Esophagus (tissue), 2 donors: ENCODE measurements around the gene POLE3. TPM values are rescaled to one million over a fixed set of nuclear protein-coding genes. Genes with fewer than 3 reads are reported as not detected.
"Not testable (repeated sequence)": the region's sequence is repeated elsewhere in the genome, so short reads cannot be mapped to it uniquely, and the experiment has no call there.

Experiments
- H3K27ac ChIP-seq, 2 donors: one replicate each; pipeline ENCODE4 v1.5.1; 2013; ENCODE audit warnings: low read depth in 2 of 2, mild to moderate bottlenecking in 2 of 2, inconsistent platforms in 1 of 2, low read length in 1 of 2, moderate library complexity in 1 of 2
- H3K27me3 ChIP-seq, 2 donors: one replicate each; pipeline ENCODE4 v1.6.1; 2013; ENCODE audit warnings: low read length in 2 of 2, control low read depth in 1 of 2, mild to moderate bottlenecking in 1 of 2; ENCODE audit not compliant: insufficient read depth in 2 of 2, control insufficient read depth in 1 of 2
- H3K36me3 ChIP-seq, 2 donors: one replicate each; pipeline ENCODE4 v1.6.1; 2013; ENCODE audit warnings: low read length in 1 of 2; ENCODE audit not compliant: control insufficient read depth in 2 of 2, insufficient read depth in 2 of 2
- H3K4me1 ChIP-seq, 2 donors: one replicate each; pipeline ENCODE4 v1.6.1; 2013; ENCODE audit warnings: low read length in 1 of 2; ENCODE audit not compliant: control insufficient read depth in 2 of 2, insufficient read depth in 2 of 2
- H3K4me3 ChIP-seq, 2 donors: one replicate each; pipeline ENCODE4 v1.5.1; 2013; ENCODE audit warnings: low read length in 2 of 2, mild to moderate bottlenecking in 2 of 2, low read depth in 1 of 2, moderate library complexity in 1 of 2
- H3K9me3 ChIP-seq, 2 donors: one replicate each; pipeline ENCODE4 v1.6.1; 2013; ENCODE audit warnings: mild to moderate bottlenecking in 2 of 2, low read depth in 1 of 2, low read length in 1 of 2, moderate library complexity in 1 of 2; ENCODE audit not compliant: control insufficient read depth in 2 of 2, insufficient read depth in 1 of 2
- WGBS, 2 donors: extraction: QIAGEN DNeasy Blood & Tissue Kit; methylation state at CpG; one replicate each; pipeline ENCODE4 v1.1.7; 2013; 5-methylcytosine and 5-hydroxymethylcytosine counted together
- polyA plus RNA-seq, 2 donors: library from polyadenylated mRNA; stranded (reverse); fragments of 200-250 nt; gene quantifications; one replicate each; pipeline ENCODE4 v1.2.3, GENCODE V29; 2013
- donor health status: healthy with polysubstance abuse.
- donor health status: Bipolar disorder and iron deficiency.

Gene POLE3
- polyA plus RNA-seq, 2 donors, result 17.4 to 38.9 TPM

DNA sequence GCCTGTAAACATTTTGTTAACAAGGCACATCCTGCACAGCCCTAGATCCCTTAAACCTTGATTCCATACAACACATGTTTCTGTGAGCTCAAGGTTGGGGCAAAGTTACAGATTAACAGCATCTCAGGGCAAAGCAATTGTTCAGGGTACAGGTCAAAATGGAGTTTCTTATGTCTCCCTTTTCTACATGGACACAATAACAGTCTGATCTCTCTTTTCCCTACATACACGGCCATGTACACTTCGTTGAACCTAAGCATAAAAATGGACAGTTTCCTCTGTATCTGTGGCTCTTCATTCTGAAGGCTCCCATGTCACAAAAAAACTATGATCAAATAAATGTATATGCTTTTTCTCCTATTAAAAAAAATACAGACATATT, 30.7 kb downstream of the POLE3 start:
- H3K36me3 ChIP-seq, H3K4me1 ChIP-seq, H3K27ac ChIP-seq, H3K27me3 ChIP-seq, H3K4me3 ChIP-seq, H3K9me3 ChIP-seq: not testable (repeated sequence)
- WGBS, 2 donors, result 82% methylated on average over 2 of the region's 2 CpGs

- H3K4me1 ChIP-seq, H3K36me3 ChIP-seq, H3K9me3 ChIP-seq, H3K27ac ChIP-seq, H3K27me3 ChIP-seq, H3K4me3 ChIP-seq: not testable (repeated sequence)
- WGBS, 2 donors, result 64 to 79% methylated on average over 24 of the region's 24 CpGs
These were observed 31.2 kb downstream of the POLE3 start for GRCh38 chr9:113379094-113379828.

DNA sequence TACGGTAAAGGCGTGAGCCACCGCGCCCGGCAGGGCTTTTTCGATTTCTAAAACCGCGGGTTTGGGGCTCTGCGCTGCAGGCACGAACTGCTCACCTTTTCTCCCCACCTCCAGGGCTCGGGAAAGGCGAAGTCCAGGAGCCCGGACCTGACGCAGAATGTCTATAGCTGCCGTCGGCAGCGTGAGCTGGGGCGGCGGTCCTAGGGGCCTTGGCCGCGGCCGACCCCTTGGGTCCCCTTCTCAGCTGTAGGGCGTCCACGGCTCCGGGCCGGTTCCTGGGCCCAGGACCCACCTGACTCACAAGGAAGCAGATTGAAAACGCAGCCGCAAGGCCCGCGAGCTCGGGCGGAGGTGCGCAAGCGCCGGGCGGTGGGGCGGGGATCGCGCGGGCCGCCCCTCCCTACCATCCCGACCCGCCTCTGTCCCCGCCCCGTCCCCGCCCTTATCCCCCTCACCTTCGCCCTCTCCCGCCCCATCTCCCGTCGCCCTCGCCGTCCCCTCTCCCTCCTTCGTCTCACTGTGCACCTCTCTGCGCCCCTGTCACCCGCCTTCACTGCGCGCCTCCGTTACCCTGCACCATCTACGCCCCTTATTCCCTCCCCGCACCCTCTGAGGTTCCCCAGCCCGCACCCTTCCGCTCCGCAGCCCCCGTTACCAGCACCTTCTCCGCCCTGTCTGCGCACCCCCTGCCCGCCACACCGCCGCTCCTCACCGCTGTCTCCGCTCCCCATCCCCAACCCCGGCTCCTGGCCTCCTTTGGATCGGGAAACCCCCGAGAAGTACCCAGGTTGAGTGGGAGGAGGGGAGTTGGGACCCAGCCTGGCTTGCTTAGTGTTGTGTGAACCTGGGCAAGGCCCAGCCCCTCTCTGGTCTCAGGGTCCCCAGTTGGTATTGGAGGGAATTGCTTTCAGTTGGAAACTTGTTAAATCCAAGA, 33.6 kb downstream of the POLE3 start, which contains the start of gene HDHD3:
Gene HDHD3 (minus strand): TSS at position 353 of the 934 bp plus-strand sequence. CDS start 2,632 bp downstream, outside the sequence.
- Histone ChIP-seq H3K27me3 (no peaks in the 10 kb centered on the region), H3K27ac (peak within 1 kb of the TSS; percentile 96 to 97), H3K36me3 (peaks cover 12 to 17% of the 10 kb centered on the region in 2 donors), H3K9me3 (no peaks in the 10 kb centered on the region), H3K4me1 (no peaks in the 10 kb centered on the region), H3K4me3 (peak within 1 kb of the TSS; percentile 74 to 91)
- 1 to 2% methylated on average over 72 to 74 of the region's 74 CpGs for WGBS, 2 donors

- H3K4me3 ChIP-seq, result peak overlapping the region in 1 of 2 donors; percentile 74
- H3K27ac ChIP-seq, result peak overlapping the region; percentile 9 to 97
- no peaks in the 10 kb centered on the region for H3K4me1 ChIP-seq
- H3K27me3 ChIP-seq, result no peaks in the 10 kb centered on the region
- H3K9me3 ChIP-seq, result no peaks in the 10 kb centered on the region
- H3K36me3 ChIP-seq, result peaks cover 12 to 17% of the 10 kb centered on the region in 2 donors
- 68 to 84% methylated on average over 6 of the region's 6 CpGs for WGBS, 2 donors
These were observed 35.1 kb downstream of the POLE3 start for GRCh38 chr9:113375057-113376023.

- Histone ChIP-seq H3K27me3 (no peaks in the 10 kb centered on the region), H3K4me1 (no peaks in the 10 kb centered on the region), H3K9me3 (no peaks in the 10 kb centered on the region), H3K36me3 (peaks cover 12 to 17% of the 10 kb centered on the region in 2 donors), H3K4me3 (no peak overlapping the region), H3K27ac (no peak overlapping the region)
- 78 to 88% methylated on average over 24 of the region's 24 CpGs for WGBS, 2 donors
These were observed 36.6 kb downstream of the POLE3 start for GRCh38 chr9:113373676-113374392.

DNA sequence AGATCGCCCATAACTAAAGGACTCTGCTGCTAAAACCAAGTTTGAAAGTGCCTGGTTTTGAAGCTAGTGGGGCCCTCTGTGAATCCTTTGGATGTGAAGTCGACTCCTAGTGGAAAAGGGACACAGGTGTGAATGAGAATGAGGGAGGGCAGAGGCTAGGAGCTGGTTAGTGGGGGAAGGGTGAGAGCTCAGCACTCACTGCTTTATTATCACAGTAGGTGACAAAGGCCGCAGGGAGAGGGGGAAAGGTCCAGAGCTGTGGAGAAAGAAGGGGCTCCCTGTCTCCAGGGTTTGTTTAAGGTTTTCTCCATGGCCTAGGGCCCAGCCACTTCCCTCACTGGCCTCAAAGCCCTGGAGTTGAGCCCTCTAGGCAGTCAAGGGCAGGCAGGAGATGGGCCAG, 37.2 kb downstream of the POLE3 start:
- 64 to 68% methylated on average over 3 of the region's 3 CpGs for WGBS, 2 donors

GRCh38 chr9:113372059-113372458, 38.4 kb downstream of the POLE3 start:
- WGBS, 2 donors, result 82 to 85% methylated on average over 5 of the region's 5 CpGs
- H3K4me3 ChIP-seq, result no peak overlapping the region
- no peak overlapping the region for H3K27ac ChIP-seq
- H3K27me3 ChIP-seq, result no peaks in the 10 kb centered on the region
- no peaks in the 10 kb centered on the region for H3K9me3 ChIP-seq
- no peaks in the 10 kb centered on the region for H3K4me1 ChIP-seq
- peaks cover 12 to 17% of the 10 kb centered on the region in 2 donors for H3K36me3 ChIP-seq

More for the DNA sequence above, 37.2 kb downstream of the POLE3 start:
- Histone ChIP-seq H3K9me3 (no peaks in the 10 kb centered on the region), H3K27me3 (no peaks in the 10 kb centered on the region), H3K4me3 (no peak overlapping the region), H3K36me3 (peaks cover 12 to 17% of the 10 kb centered on the region in 2 donors), H3K4me1 (no peaks in the 10 kb centered on the region), H3K27ac (no peak overlapping the region)

DNA sequence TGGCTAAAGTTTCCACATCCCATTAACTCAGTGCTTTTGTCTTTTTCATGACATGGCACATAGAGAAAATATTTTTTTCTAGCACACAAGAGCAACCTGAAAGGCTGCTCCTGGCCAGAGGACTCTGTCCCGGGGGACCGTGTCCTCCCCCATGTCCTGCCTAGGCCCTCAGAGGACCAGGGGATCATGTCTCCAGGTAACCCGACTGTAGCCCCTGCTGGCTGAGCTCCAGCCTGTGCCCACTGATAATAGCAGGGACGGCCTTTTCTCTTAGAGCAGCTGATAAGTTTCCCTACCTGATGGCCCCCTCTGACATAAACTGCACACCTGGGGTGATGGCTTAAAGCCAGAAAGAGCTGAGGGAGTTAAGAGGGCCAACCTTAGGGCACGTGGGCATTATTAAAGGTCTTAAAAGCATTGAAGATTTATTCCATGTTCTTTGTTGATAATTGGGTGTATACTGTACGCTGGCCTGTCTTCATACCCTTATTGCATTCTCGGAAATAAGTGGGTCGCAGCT, 39.6 kb downstream of the POLE3 start:
- WGBS, 2 donors, result 62 to 67% methylated on average over 8 of the region's 8 CpGs
- H3K4me1 ChIP-seq, result no peaks in the 10 kb centered on the region
- H3K4me3 ChIP-seq, result no peak overlapping the region
- no peaks in the 10 kb centered on the region for H3K9me3 ChIP-seq
- H3K36me3 ChIP-seq, result peaks cover 12 to 22% of the 10 kb centered on the region in 2 donors
- H3K27me3 ChIP-seq, result no peaks in the 10 kb centered on the region
- H3K27ac ChIP-seq, result no peak overlapping the region
